Breast epithelium (tissue), 4 donors: ENCODE results near the gene FZR1. TPM values are rescaled to one million over a fixed set of nuclear protein-coding genes. Genes with fewer than 3 reads are reported as not detected.

Source experiments
- DNase-seq, 2 donors: peaks; one replicate each; pipeline ENCODE4 v3.0.0-alpha.2; 2019; ENCODE audit warnings: low spot score in 2 of 2
- H3K27ac ChIP-seq, 2 donors: fragments of 200-600 bp; sonication (generic) in 1 of 2; one replicate each; pipeline ENCODE4 v1.5.1; 2016 to 2019; ENCODE audit warnings: mild to moderate bottlenecking in 1 of 2
- H3K27me3 ChIP-seq, 2 donors: fragments of 200-600 bp; sonication (generic) in 1 of 2; one replicate each; pipeline versions ENCODE4 v1.5.1 to v1.6.0; 2017 to 2019; ENCODE audit warnings: control low read depth in 1 of 2, mild to moderate bottlenecking in 1 of 2
- H3K36me3 ChIP-seq: fragments of 200-600 bp; one replicate; pipeline ENCODE4 v1.5.1; 2019
- H3K4me1 ChIP-seq, 2 donors: fragments of 200-600 bp; sonication (generic); one replicate each; pipeline ENCODE4 v1.5.1; 2016 to 2019; ENCODE audit warnings: control low read depth in 1 of 2
- H3K4me3 ChIP-seq, 3 donors: fragments of 200-600 bp; sonication (generic); 1 replicate in 2 of 3; 2 replicates in 1 of 3; pipeline ENCODE4 v1.5.1; 2016 to 2019; ENCODE audit warnings: mild to moderate bottlenecking in 3 of 3, moderate library complexity in 2 of 3
- H3K9me3 ChIP-seq, 2 donors: fragments of 200-600 bp; sonication (generic) in 1 of 2; one replicate each; pipeline ENCODE4 v1.5.1; 2016 to 2019; ENCODE audit warnings: control low read depth in 1 of 2
- POLR2A ChIP-seq: fragments of 450-650 bp; IDR thresholded peaks from one replicate; pipeline ENCODE4 v1.6.1; 2016; ENCODE audit warnings: antibody characterized with exemption, mild to moderate bottlenecking, moderate library complexity
- POLR2AphosphoS5 ChIP-seq, 3 donors: sonication (generic); formaldehyde crosslinking; IDR thresholded peaks; one replicate each; pipeline ENCODE4 v1.6.1; 2017; ENCODE audit warnings: antibody characterized with exemption in 3 of 3
- intact Hi-C: fragments of 100-400 bp; cut with DNase I; formaldehyde crosslinking; loops from one replicate; pipeline ENCODE4 v1.15.1; 2023; ENCODE audit warnings: low total_unique reads
- total RNA-seq, 3 donors: library from RNA; depleted of rRNA; stranded (reverse); fragments of >200 nt; gene quantifications; one replicate each; pipeline ENCODE4 v1.1.0, GENCODE V29; 2016
- TF ChIP-seq, protein P1 (sequence below), 3 donors: fragments of 450-650 bp; IDR thresholded peaks; one replicate each; pipeline ENCODE4 v1.5.1; 2016 to 2017; ENCODE audit warnings: antibody characterized with exemption in 3 of 3, mild to moderate bottlenecking in 3 of 3, moderate library complexity in 3 of 3

Gene FZR1
- 10 to 100 TPM; 15.8 to 28.7 (median 26.5) TPM for total RNA-seq

DNA sequence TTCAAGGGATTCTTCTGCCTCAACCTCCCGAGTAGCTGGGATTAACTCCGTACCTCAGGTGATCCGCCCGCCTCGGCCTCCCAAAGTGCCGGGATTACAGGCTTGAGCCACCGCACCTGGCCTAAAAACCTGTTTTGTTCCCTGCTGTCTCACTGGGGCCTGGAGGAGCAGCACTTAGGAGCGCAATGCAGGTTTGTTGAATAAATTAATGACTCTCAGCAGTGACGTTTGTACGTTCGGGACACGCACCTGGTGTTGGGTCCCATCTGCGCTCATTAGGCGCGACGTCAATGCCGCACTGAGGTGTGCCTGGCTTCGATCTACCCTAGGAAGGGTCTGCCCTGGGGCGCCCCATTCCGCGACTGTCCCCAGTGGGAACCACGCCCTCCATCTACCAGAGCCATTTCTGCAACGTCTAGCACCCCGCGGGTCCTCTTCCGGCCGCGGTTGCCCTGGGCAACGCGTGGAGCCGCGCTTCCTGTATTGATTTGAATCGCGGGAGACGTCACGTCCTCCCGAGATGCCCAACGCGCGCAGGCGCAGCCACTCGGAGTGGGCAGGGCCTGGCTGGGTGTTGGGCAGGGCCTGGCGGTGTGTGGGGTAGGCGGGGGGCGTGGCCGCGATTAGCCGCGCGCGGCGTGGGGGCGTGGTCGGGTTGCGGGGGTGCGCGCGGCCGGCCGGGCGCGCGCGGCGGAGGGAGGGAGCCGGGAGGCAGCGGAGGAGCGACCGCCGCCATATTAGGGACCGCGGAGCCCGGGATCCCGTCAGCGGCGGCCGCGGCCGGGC, at the start of gene FZR1:
Gene FZR1, plus strand, starts transcription at position 714 of the 786 bp plus-strand sequence. CDS start 16,679 bp downstream, outside the sequence.
- H3K27ac ChIP-seq, result peak within 1 kb of the TSS; percentile 95 to 98
- H3K4me3 ChIP-seq, result peak within 1 kb of the TSS; percentile 86 to 100 (median 91)
- H3K9me3 ChIP-seq, result no peaks in the 10 kb centered on the region
- no peaks in the 10 kb centered on the region for H3K36me3 ChIP-seq
- intact Hi-C loops, result no loop called here
- TF ChIP-seq POLR2A (peak; percentile 74), POLR2AphosphoS5 (IDR thresholded peaks at IDR 0.05) (peak; percentile 56 to 95 (median 84))
- TF ChIP-seq, protein P1, sequence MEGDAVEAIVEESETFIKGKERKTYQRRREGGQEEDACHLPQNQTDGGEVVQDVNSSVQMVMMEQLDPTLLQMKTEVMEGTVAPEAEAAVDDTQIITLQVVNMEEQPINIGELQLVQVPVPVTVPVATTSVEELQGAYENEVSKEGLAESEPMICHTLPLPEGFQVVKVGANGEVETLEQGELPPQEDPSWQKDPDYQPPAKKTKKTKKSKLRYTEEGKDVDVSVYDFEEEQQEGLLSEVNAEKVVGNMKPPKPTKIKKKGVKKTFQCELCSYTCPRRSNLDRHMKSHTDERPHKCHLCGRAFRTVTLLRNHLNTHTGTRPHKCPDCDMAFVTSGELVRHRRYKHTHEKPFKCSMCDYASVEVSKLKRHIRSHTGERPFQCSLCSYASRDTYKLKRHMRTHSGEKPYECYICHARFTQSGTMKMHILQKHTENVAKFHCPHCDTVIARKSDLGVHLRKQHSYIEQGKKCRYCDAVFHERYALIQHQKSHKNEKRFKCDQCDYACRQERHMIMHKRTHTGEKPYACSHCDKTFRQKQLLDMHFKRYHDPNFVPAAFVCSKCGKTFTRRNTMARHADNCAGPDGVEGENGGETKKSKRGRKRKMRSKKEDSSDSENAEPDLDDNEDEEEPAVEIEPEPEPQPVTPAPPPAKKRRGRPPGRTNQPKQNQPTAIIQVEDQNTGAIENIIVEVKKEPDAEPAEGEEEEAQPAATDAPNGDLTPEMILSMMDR (IDR thresholded peaks at IDR 0.05), result no peak
- peaks cover 0 to 9% of the 10 kb centered on the region in 2 donors for H3K4me1 ChIP-seq
- peak; percentile 99 for DNase-seq
- no peaks in the 10 kb centered on the region for H3K27me3 ChIP-seq

- Histone ChIP-seq H3K27ac (peak overlapping the region; percentile 77 to 89), H3K27me3 (no peaks in the 10 kb centered on the region), H3K4me3 (no peak overlapping the region), H3K4me1 (peaks cover 0 to 4% of the 10 kb centered on the region in 2 donors), H3K36me3 (peaks cover 9% of the 10 kb centered on the region), H3K9me3 (no peaks in the 10 kb centered on the region)
- intact Hi-C loops, result no loop called here
- TF ChIP-seq POLR2AphosphoS5 (IDR thresholded peaks at IDR 0.05), result no peak
- TF ChIP-seq, protein P1 (IDR thresholded peaks at IDR 0.05), result no peak
- TF ChIP-seq POLR2A, result no peak
- DNase-seq, result no peak
Observed at GRCh38 chr19:3456925-3457527, 49.1 kb upstream of the FZR1 start.

- Histone ChIP-seq H3K9me3 (no peaks in the 10 kb centered on the region), H3K4me1 (peaks cover 0 to 4% of the 10 kb centered on the region in 2 donors), H3K4me3 (peak overlapping the region in 1 of 3 donors; percentile 22), H3K27ac (peak overlapping the region; percentile 77 to 89), H3K36me3 (peaks cover 4% of the 10 kb centered on the region), H3K27me3 (no peaks in the 10 kb centered on the region)
- DNase-seq, result no peak
- TF ChIP-seq POLR2AphosphoS5 (IDR thresholded peaks at IDR 0.05), result no peak
- TF ChIP-seq, protein P1 (IDR thresholded peaks at IDR 0.05), result no peak
- TF ChIP-seq POLR2A, result no peak
- intact Hi-C loops, result no loop called here
Observed at GRCh38 chr19:3457528-3458228, 48.4 kb upstream of the FZR1 start.

GRCh38 chr19:3458229-3459088, 47.7 kb upstream of the FZR1 start:
- no peak for DNase-seq
- Histone ChIP-seq H3K4me3 (peak overlapping the region in 1 of 3 donors; percentile 43), H3K36me3 (no peaks in the 10 kb centered on the region), H3K27ac (peak overlapping the region; percentile 77 to 89), H3K4me1 (peaks cover 0 to 4% of the 10 kb centered on the region in 2 donors), H3K9me3 (no peaks in the 10 kb centered on the region), H3K27me3 (no peaks in the 10 kb centered on the region)
- intact Hi-C loops, result no loop called here
- no peak for TF ChIP-seq POLR2AphosphoS5 (IDR thresholded peaks at IDR 0.05)
- TF ChIP-seq, protein P1 (IDR thresholded peaks at IDR 0.05), result no peak
- no peak for TF ChIP-seq POLR2A
